ENCODE measurements around the gene GLRX5.

- TF ChIP-seq CTCF (IDR thresholded peaks at IDR 0.05; ENCODE audit: insufficient read depth, low read length, poor library complexity, severe bottlenecking) (no peak), EZH2phosphoT487 (conservative IDR thresholded peaks at IDR 0.05; ENCODE audit: low read length) (no peak)
Observed at GRCh38 chr14:95541346-95541745, 6.5 kb downstream of the GLRX5 start.
